SJSA1 (cell line): ENCODE results near the gene FXYD2. TPM values are rescaled to one million over a fixed set of nuclear protein-coding genes. Genes with fewer than 3 reads are reported as not detected.

Experiments used
- DNase-seq, 2 experiments: peaks; one replicate each; pipeline ENCODE4 v3.0.0-alpha.2; 2015 to 2020; ENCODE audit warnings: low spot score in 2 of 2, low read depth in 1 of 2
- H3K27ac ChIP-seq: fragments of 250-450 bp; sonication (Bioruptor Pico); 2 replicates; pipeline ENCODE4 v1.5.1; 2020; ENCODE audit warnings: mild to moderate bottlenecking, moderate library complexity
- H3K27me3 ChIP-seq: fragments of 250-450 bp; sonication (Bioruptor Pico); replicated peaks from 2 replicates; pipeline ENCODE4 v1.5.1; 2020; ENCODE audit warnings: mild to moderate bottlenecking, moderate library complexity
- H3K36me3 ChIP-seq: fragments of 250-450 bp; sonication (Bioruptor Pico); 2 replicates; pipeline ENCODE4 v1.5.1; 2020; ENCODE audit warnings: mild to moderate bottlenecking
- H3K4me1 ChIP-seq: fragments of 250-450 bp; sonication (Bioruptor Pico); replicated peaks from 2 replicates; pipeline ENCODE4 v1.6.1; 2021; ENCODE audit warnings: mild to moderate bottlenecking
- H3K4me3 ChIP-seq: fragments of 250-450 bp; sonication (Bioruptor Pico); 2 replicates; pipeline ENCODE4 v1.5.1; 2020; ENCODE audit warnings: mild to moderate bottlenecking
- H3K9me3 ChIP-seq: fragments of 250-450 bp; sonication (Bioruptor Pico); replicated peaks from 2 replicates; pipeline ENCODE4 v1.5.1; 2020; ENCODE audit warnings: mild to moderate bottlenecking
- total RNA-seq: library from RNA; depleted of rRNA; stranded (reverse); fragments of >200 nt; shearing (Covaris generic); gene quantifications from 2 replicates; pipeline ENCODE4 v1.2.3, GENCODE V29; 2014; rRNA removed

FXYD2 gene
- total RNA-seq, 1 experiment from 2014 or later = not detected

DNA sequence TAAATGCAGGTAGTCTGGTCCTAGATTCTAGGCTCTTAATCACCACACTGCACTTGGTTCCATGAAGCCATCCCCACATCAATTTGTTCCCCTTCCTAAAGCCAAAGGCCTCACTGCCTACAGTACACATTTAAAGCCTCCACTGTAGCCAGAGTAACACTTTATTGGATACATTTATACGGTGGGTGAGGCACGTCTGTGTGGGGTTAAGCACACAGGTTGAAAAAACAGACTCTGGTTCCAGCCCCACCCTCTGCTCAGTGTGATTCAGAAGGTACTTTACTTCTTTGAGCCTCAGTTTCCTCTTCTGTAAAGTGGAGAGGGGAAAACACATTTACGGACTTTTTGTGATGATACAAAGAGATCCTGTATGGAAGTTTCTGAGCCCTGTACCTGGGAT lies 50.0 kb downstream of the FXYD2 start:
- no peaks in the 10 kb centered on the region for H3K36me3 ChIP-seq
- H3K27me3 ChIP-seq = no peaks in the 10 kb centered on the region
- no peaks in the 10 kb centered on the region for H3K4me1 ChIP-seq
- no peaks in the 10 kb centered on the region for H3K9me3 ChIP-seq
- no peak for DNase-seq
- no peak overlapping the region for H3K27ac ChIP-seq
- H3K4me3 ChIP-seq = no peak overlapping the region

DNA sequence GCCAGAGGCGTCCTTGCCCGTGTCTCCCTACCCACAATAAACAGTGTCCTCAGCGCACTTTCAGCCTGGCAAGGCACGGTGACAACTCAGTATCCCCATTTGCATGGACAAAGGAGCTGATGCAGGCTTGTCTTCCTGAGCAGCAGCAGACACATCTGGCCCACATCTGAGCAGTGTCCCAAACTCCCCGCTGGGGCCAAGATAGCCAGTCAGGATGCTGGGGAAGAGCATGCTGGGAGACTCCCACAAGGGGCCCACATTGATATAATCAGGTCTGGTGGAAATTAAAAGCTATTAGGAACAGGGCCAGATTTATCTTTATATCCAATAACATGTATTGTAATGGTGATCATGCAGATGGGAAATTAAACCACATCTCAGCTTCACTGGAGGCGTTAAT lies 52.2 kb downstream of the FXYD2 start:
- DNase-seq = no peak
- H3K27ac ChIP-seq = no peak overlapping the region
- H3K4me1 ChIP-seq = no peaks in the 10 kb centered on the region
- no peaks in the 10 kb centered on the region for H3K36me3 ChIP-seq
- no peaks in the 10 kb centered on the region for H3K9me3 ChIP-seq
- H3K27me3 ChIP-seq = no peaks in the 10 kb centered on the region
- no peak overlapping the region for H3K4me3 ChIP-seq

- no peak overlapping the region for H3K27ac ChIP-seq
- no peaks in the 10 kb centered on the region for H3K9me3 ChIP-seq
- no peaks in the 10 kb centered on the region for H3K36me3 ChIP-seq
- H3K4me1 ChIP-seq = no peaks in the 10 kb centered on the region
- no peaks in the 10 kb centered on the region for H3K27me3 ChIP-seq
- H3K4me3 ChIP-seq = no peak overlapping the region
- DNase-seq = no peak
These were observed 52.7 kb downstream of the FXYD2 start for GRCh38 chr11:117771841-117772240.

GRCh38 chr11:117771197-117771596 lies 53.3 kb downstream of the FXYD2 start:
- Histone ChIP-seq H3K27ac (no peak overlapping the region), H3K4me1 (no peaks in the 10 kb centered on the region)
- no peak for DNase-seq

DNA sequence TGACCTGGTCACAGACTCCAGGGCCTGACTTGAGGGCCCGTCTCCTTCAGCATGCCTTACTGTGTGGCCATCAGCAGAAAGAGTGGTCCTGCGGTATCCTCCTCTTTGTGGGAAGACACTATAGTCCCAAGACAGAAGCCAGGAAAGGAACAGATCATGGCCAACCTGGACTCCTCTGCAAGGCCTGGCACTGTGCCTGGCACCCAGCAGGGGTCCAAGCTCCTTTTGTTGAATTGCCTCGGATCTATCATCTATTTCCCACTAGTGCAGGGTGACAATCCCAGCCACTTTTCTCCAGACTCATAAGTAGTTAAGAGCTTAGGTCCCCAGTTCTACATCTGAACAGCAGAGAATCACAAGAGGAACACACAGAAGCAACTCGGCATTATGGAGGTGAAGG lies 54.5 kb downstream of the FXYD2 start:
- Histone ChIP-seq H3K4me1 (no peaks in the 10 kb centered on the region), H3K27ac (no peak overlapping the region), H3K36me3 (no peaks in the 10 kb centered on the region), H3K27me3 (no peaks in the 10 kb centered on the region), H3K9me3 (no peaks in the 10 kb centered on the region), H3K4me3 (no peak overlapping the region)
- DNase-seq = no peak

More at GRCh38 chr11:117771197-117771596, 53.3 kb downstream of the FXYD2 start:
- Histone ChIP-seq H3K36me3 (no peaks in the 10 kb centered on the region), H3K27me3 (no peaks in the 10 kb centered on the region), H3K4me3 (no peak overlapping the region), H3K9me3 (no peaks in the 10 kb centered on the region)

Other genes starting within 250 kb of the FXYD2 start
- 0.03 TPM in 1 of 2 replicates, not detected in the other for gene DSCAML1, start 27.5 kb downstream of the FXYD2 start, total RNA-seq
- gene FXYD6, start 51.9 kb upstream of the FXYD2 start, total RNA-seq = 0.05 TPM in 1 of 2 replicates, not detected in the other
- not detected in 2 replicates for gene TMPRSS13, start 104.7 kb upstream of the FXYD2 start, total RNA-seq
- gene IL10RA, start 161.7 kb upstream of the FXYD2 start, total RNA-seq = not detected in 2 replicates